ENCODE measurements around the gene ZIC4.

- TF ChIP-seq CTCF (IDR thresholded peaks at IDR 0.05) = no peak
- no peak for TF ChIP-seq PBX3 (IDR thresholded peaks at IDR 0.05)
- no peak for TF ChIP-seq CHD2 (IDR thresholded peaks at IDR 0.05; ENCODE audit: low read length, partially characterized antibody)
- no peak for TF ChIP-seq RAD21 (IDR thresholded peaks at IDR 0.05; ENCODE audit: low read length)
- no peak for TF ChIP-seq RCOR1 (IDR thresholded peaks at IDR 0.05; ENCODE audit: low read length)
- no peak for TF ChIP-seq POLR2AphosphoS5 (IDR thresholded peaks at IDR 0.05; ENCODE audit: low read depth, low read length)
- TF ChIP-seq EP300 (IDR thresholded peaks at IDR 0.05; ENCODE audit: borderline replicate concordance in 1 of 2, low read depth in 1 of 2, low read length in 1 of 2) = no peak
- TF ChIP-seq FOXJ3 (CRISPR knock-in tag; IDR thresholded peaks at IDR 0.05) = no peak
- no peak for TF ChIP-seq IRF3 (IDR thresholded peaks at IDR 0.05; ENCODE audit: low read depth, low read length)
- no peak for TF ChIP-seq USF2 (IDR thresholded peaks at IDR 0.05; ENCODE audit: borderline replicate concordance, low read depth, low read length)
- no peak for TF ChIP-seq FOXM1 (IDR thresholded peaks at IDR 0.05; ENCODE audit: low read depth)
- no peak for TF ChIP-seq YY1 (IDR thresholded peaks at IDR 0.05; ENCODE audit: low read depth)
- TF ChIP-seq GABPA (IDR thresholded peaks at IDR 0.05; ENCODE audit: low read depth) = no peak
- no peak for TF ChIP-seq RXRA (IDR thresholded peaks at IDR 0.05; ENCODE audit: borderline replicate concordance, low read depth)
These were observed 914 bp downstream of the ZIC4 start for GRCh38 chr3:147405231-147406027.
